GOT3 (cell line): Measurements from ENCODE around the gene ZNF80.

ENCODE experiments used
- DNase-seq: peaks from one replicate; lab custom pipeline; 2025; ENCODE audit warnings: mixed read lengths; lab: John Stamatoyannopoulos, UW

The ZNF80 gene

DNA sequence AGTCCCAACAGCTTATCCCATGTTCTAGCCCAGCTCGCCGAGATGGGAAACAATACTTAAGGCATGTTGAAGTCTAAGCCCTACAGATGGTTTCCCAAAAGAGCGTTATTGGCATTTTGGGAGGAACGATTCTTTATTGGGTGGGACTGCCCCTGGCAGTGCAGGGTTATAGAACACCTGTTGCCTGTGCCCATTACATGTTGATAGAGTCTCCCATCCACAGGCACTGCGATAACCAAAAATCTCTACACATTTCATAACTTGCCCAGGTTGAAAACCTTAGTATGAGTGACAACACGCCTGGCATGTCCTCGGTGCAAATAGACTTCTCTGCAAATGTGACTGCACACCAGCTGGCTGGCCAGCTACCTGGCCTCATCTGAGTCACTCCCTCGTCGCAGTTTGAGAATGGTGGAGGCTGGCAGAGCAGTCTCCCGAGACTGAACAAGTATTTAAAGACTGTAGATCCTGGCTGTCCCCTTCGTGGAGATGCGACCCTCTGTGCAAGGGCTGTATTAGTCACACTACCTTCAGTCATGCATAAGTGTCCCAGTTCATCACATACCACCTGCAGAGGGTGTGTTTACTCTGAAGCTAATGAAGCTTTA, 18.7 kb downstream of the ZNF80 start:
- no peak for DNase-seq

DNA sequence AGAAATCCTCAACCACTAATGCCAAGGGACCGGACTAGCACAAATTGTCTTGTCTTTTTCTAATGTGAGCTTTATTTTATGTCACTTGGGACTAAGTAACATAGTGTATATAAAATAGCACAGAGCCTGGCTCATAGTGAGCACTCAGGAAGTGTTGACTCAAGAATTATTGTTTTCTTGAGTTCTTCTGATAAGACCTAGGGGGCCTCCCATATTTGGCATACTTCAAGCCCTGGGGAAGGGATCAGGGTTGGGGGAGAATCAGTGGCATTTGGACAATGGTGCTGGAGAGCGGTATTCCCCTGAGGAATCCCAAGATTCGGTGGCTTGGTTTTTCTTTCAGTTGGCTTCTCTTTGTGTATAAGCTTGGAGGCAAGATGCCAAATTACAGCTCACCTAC, 19.4 kb downstream of the ZNF80 start:
- DNase-seq, result no peak

DNA sequence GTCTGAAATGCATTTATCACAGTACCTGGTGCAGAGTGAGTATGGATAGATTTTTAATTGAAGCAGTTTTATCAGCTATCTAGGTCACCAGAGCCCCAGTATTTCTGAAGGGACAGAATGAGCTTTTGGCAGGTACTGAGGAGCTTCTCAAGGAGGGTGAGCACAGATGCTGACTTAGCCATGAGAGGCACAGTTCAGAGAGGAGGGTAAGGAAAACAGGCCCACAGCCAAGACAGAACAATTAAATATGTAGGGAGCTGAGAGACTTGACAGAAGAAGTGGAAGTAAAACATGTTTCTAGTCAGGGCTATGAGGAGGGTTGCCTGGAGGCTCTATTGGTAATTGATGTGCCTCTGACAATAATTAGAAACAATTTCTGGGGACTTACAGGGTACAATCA, 20.1 kb downstream of the ZNF80 start:
- no peak for DNase-seq

DNA sequence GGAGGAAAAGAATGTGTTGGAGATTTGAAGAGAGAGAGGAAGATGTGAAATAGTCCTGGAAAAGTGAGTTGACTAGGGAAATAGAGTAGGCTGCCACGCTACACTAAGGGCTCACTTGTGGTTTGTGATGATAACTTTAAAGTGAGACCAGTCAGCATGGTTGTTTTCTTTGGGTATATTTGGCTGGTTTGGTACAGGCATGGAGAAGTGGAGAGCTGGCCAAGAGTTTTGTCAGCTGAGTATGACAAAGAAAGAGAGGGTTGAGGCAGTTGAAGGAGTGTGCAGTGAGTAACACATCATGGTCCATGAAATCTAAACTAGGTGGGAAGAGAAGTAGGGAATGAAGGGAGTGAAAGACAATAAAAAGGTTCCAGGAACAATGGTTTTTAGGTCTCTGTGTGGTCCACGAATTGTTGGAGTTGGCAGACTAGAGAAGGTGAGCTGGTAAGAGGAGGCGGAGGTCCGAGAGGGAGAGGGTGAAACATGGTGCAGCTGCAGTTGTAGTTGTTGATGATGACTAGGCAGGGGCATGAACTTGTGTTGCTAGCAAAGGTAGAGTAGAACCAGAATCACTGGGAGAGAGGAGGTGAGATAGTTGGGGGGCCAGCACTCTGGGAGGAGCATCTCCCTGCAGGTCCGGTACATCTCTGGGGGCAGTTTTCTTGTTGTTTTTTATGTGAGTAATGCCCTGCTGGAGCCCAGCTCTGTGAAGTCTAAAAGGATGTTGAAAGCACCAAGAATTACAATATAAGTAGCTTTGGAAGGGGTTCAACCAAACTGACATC, 21.0 kb downstream of the ZNF80 start:
- DNase-seq, result no peak

DNA sequence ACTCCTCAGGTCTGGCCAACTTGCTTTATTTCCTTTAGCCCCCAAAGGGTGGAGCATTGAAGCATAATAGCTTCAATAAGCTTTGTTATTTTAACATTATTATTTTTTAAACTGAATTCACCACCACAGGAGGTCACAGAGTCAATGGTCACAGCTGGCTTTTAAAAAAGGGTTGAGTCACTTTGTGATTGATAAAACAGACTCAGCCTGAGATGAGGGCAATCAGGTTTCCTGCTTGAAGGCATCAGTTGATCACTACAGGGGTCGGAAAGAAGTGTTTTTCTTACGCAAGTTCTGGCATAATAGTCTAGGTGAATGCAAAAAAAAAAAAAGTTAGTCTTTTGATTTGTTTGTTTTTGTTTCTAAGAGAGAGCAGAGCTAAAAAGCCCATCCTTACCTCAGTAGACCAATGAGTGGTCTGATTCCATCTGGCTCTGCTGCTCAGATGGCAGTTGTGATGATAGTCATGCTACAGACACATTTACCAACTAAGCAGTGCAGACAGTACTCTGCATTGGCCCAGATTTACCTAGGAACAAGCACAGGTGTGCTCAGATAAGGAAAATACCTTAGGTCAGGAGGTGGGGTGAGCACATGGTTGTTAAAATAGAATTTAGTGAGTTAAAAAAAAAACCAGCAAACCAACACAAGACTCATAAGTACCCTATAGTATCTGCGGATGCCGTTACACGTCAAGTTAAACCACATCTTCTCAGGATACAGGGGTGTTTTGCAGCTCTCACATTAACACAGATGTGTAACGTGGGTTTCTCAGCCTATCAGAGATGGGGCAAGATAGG, 22.6 kb downstream of the ZNF80 start:
- no peak for DNase-seq

DNA sequence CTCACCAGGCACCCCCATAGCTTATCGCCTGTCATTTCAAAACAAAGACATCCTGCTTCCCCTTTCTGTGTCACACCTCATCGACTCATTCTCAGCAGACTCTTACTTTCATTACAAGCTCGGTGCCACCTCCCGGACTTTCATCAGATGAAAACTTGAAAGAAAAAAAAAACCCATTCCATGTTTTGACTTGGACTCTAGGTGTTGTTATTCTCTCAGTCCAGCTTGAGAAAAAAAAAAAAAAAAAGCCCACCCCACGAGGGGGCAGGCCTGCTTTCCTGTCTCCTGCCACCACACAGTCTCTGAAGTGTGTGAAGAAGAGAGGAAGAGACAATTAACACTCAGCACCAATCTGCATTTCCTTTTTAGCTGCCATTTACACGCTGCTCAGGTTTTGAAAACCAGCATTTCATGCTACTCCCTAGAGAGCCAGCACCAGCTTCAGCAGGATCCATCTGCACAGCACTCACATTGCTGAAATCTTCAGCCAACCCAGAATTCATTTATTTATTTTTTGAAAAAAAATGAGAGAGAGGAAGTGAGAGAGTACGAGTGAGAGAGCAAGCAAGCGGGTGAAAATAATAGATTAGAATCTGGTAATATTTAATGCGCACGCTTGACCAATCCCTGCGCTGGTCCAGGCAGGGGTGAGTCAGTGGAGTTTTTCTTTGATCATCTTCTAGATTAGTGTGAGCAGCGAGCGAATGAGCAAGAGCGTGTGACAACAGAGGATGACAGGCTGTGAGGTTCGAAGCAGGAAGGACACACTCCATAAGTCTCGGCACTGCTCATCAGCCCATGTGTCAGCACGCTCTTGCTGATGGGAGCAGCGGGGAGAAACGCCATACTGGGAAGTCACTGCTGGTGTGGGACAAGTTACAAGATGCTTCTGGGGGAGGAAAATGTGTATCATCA, 23.5 kb downstream of the ZNF80 start:
- DNase-seq, result peak; percentile 45

DNA sequence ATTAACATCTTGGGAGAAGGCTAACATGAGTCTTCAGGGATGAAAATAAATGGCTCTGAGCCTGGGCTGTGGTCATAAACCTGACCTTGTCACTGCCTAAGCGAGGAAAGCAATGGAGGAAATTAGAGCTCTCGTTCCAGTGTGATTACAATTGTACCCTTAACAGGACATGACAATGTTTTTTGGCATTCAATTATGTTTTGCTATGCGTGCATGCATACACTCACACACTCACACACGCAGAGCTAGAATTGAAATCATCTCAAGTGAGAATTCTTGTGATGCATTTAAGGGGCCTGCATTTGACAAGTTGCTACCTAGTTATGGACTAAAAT, 24.1 kb downstream of the ZNF80 start:
- DNase-seq, result no peak

DNA sequence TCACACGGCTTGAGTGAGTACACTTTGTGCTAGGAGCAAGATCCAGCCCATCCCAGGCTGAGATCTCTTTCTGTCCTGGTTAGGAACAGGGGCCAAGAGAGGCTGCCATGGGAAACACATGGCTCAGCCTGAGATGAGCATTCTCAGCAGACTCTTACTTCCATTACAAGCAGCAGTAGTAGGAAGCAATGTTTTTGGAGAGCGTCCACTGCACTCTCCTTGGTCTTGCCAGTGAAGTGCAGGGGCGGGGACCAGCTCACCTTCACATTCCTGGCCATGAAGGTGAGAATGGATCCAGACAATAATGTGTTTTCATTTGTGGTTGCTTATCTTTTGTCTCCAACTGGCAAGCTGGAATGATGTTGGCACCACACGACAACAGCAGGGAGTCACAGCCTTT, 24.7 kb downstream of the ZNF80 start:
- no peak for DNase-seq

DNA sequence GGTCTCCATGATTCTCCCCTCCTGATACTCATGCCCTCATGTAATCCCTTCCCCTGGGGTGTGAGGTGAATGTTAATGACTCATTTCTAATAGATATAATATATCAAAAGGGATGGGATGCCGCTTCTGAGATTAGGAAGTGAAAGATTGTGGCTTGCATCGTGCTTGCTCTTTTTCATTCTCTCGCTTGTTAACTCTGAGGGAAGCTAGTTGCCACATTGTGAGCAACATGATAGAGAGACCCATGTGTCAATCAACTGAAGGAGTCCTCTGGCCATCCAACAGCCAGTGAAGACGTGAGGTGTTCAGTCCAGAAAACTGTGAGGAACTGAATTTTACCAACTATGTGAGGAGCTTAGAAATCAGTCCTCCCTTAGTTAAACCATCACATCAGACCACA, 29.6 kb downstream of the ZNF80 start:
- DNase-seq, result no peak

DNA sequence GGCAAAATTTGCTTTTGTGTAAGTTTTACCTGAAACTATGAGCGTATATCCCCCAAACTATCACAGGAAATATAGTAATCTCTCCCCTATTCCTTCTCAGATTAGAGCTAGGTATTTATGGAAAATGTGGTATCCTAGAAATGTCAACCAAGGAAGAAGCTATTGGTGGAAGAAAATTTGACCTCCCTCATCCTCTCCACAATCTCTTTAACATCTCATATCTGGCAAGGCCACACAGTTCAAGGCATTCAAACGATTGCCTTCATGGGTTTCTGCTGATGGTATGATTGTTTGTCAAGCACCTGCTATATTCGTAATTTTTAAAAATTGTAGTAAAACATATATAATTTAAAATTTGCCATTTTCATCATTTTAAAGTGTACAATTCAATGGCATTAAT, 31.0 kb downstream of the ZNF80 start:
- no peak for DNase-seq

DNA sequence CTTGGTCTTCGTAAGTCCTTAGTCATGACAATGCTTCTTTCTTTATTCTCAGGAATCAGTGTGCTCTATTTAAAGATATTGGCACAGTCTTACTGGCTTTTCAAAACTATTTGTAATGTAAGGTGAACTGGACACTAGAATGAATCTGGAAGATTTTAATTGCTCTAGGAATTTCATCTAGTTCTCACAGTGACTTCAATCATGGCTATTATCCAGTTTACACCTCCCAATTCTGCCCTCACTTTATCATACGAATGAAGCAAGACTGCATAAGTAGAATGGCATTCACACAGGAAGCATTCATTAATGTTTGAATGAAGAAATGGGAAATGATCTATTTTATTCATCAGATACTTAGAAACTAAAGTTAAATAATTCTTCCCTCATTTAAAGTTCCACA, 31.8 kb downstream of the ZNF80 start:
- DNase-seq, result no peak

DNA sequence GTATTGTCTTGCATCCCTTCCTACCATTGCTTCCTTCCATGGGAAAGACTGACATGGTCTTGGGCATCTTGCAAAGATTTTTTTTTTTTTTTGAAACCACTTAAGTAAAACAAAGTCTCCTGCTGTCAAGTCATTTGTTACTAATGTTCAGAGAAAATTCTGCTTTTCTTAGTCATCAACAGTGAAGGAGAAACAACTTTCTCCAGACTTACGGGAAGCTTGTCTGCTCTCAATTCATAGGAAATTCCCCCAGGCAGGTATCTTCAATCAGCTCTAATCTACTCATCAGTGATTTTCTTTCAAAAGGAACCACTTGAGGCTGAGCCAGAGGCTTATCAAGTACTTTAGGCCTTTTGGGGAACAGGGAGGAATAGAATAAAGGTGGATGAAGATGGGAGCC, 42.6 kb downstream of the ZNF80 start:
- DNase-seq, result no peak

DNA sequence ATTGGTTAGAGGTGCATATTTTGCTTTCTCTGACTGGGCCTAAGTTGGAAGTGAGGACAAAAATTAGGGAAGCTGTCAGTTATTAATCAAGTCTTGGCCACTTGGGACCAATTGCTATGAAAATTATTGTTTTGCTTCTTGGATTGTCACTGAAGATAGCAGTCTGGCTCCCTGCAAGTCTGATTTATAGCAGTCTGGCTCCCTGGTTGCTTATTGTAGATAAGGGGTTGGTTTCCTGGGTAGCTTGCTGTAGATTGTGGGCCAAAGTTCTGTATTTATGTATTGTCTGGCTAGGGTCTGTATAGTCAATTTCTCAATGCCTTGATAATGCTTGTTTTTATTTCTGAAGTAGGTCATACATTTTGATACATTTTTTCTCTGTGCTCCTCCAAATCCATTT, 45.2 kb downstream of the ZNF80 start:
- no peak for DNase-seq

DNA sequence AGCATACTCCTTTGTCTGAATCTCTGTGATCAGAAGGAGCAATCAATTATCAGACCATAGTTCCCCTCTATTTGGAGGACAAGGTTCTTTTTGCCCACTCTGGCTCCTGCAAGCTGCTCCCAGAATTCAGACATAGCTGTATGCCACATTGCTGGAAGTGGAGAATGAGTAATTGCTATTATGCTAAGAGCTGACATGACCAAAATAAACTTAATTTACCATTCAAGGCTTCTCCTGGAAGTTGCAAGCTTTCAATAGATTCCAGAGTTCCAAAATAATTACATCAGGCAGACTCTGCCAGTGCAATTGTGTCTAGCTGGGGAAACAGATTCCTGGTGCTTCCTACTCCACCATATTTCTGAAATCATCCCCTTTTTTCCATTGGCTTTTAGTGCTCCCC, 50.9 kb downstream of the ZNF80 start:
- no peak for DNase-seq
